ENCODE results near the gene CMTR1. TPM values are rescaled to one million over a fixed set of nuclear protein-coding genes. Genes with fewer than 3 reads are reported as not detected.

CMTR1 gene
- total and polyA plus RNA-seq, 4 donors, result 4.7 to 25.5 (median 18.8) TPM

GRCh38 chr6:37489697-37490336 is 56.8 kb downstream of the CMTR1 start:
- peaks cover 0 to 3% (median 0%) of the 10 kb centered on the region in 4 donors for H3K36me3 ChIP-seq (ENCODE audit: control insufficient read depth in 4 of 4, insufficient read depth in 3 of 4, low read depth in 1 of 4, low read length in 3 of 4)
- peaks cover 3 to 19% (median 13%) of the 10 kb centered on the region in 4 donors for H3K4me1 ChIP-seq (ENCODE audit: control insufficient read depth in 4 of 4, insufficient read depth in 4 of 4, low read length in 3 of 4)
- H3K27me3 ChIP-seq (ENCODE audit: control insufficient read depth in 4 of 4, insufficient read depth in 4 of 4, low read length in 3 of 4), result no peaks in the 10 kb centered on the region
- H3K9me3 ChIP-seq (ENCODE audit: control insufficient read depth in 4 of 4, low read length in 3 of 4), result no peaks in the 10 kb centered on the region
- TF ChIP-seq FOXA2 (IDR thresholded peaks at IDR 0.05) (no peak), REST (IDR thresholded peaks at IDR 0.05) (no peak), RAD21 (IDR thresholded peaks at IDR 0.05) (no peak), JUND (IDR thresholded peaks at IDR 0.05) (no peak), RXRA (IDR thresholded peaks at IDR 0.05) (no peak), YY1 (IDR thresholded peaks at IDR 0.05) (no peak), CTCF (IDR thresholded peaks at IDR 0.05; ENCODE audit: low read depth, low read length, missing input control) (no peak), HNF4A (conservative IDR thresholded peaks at IDR 0.05) (no peak), HNF4G (IDR thresholded peaks at IDR 0.05) (no peak), ATF3 (IDR thresholded peaks at IDR 0.05) (no peak), FOXA1 (IDR thresholded peaks at IDR 0.05) (no peak), EGR1 (IDR thresholded peaks at IDR 0.05; ENCODE audit: low read depth in 2 of 2) (no peak)
- H3K4me3 ChIP-seq (ENCODE audit: low read depth in 1 of 3, low read length in 3 of 3), result no peak overlapping the region
- H3K27ac ChIP-seq (ENCODE audit: low read depth in 1 of 2, low read length in 2 of 2), result no peak overlapping the region
- H3K9ac ChIP-seq (ENCODE audit: low read depth in 1 of 2, low read length in 2 of 2), result no peak overlapping the region
- whole genome bisulfite sequencing, result 74% methylated on average over 10 of the region's 10 CpGs
- no peak for DNase-seq (ENCODE audit: low spot score)

GRCh38 chr6:37490536-37491170 is 57.6 kb downstream of the CMTR1 start:
- TF ChIP-seq RAD21 (IDR thresholded peaks at IDR 0.05), result no peak
- TF ChIP-seq HNF4G (IDR thresholded peaks at IDR 0.05), result no peak
- no peak for TF ChIP-seq SP1 (IDR thresholded peaks at IDR 0.05)
- no peak for TF ChIP-seq GABPA (IDR thresholded peaks at IDR 0.05 in 1 of 2, conservative IDR thresholded peaks at IDR 0.05 in 1 of 2)
- TF ChIP-seq RXRA (IDR thresholded peaks at IDR 0.05), result no peak
- no peaks in the 10 kb centered on the region for H3K9me3 ChIP-seq (ENCODE audit: control insufficient read depth in 4 of 4, low read length in 3 of 4)
- no peaks in the 10 kb centered on the region for H3K27me3 ChIP-seq (ENCODE audit: control insufficient read depth in 4 of 4, insufficient read depth in 4 of 4, low read length in 3 of 4)
- WGBS, result 88% methylated on average over 9 of the region's 9 CpGs
- H3K27ac ChIP-seq (ENCODE audit: low read depth in 1 of 2, low read length in 2 of 2), result no peak overlapping the region
- H3K4me1 ChIP-seq (ENCODE audit: control insufficient read depth in 4 of 4, insufficient read depth in 4 of 4, low read length in 3 of 4), result peaks cover 3 to 19% (median 13%) of the 10 kb centered on the region in 4 donors
- H3K9ac ChIP-seq (ENCODE audit: low read depth in 1 of 2, low read length in 2 of 2), result no peak overlapping the region
- H3K4me3 ChIP-seq (ENCODE audit: low read depth in 1 of 3, low read length in 3 of 3), result no peak overlapping the region
- no peak for DNase-seq (ENCODE audit: low spot score)
- H3K36me3 ChIP-seq (ENCODE audit: control insufficient read depth in 4 of 4, insufficient read depth in 3 of 4, low read depth in 1 of 4, low read length in 3 of 4), result peaks cover 0 to 3% (median 0%) of the 10 kb centered on the region in 4 donors
